Activated CD8-positive, alpha-beta memory T cell treated with anti-CD3 and anti-CD28 coated beads for 1 hour (primary cell): ENCODE data around the gene MIF4GD.
"Not testable (repeated sequence)": the region's sequence is repeated elsewhere in the genome, so short reads cannot be mapped to it uniquely, and the experiment has no call there.

Experiments
- DNase-seq, 2 donors: peaks; one replicate each; pipeline ENCODE4 v3.0.0-alpha.2; 2020; ENCODE audit warnings: low read depth in 1 of 2; ENCODE audit errors: extremely low read depth in 1 of 2

MIF4GD gene

GRCh38 chr17:75261336-75262111, 9.5 kb downstream of the MIF4GD start, which contains the start of the genes GGA3 and MRPS7:
TSS of gene GGA3 (minus strand) at chr17:75261606. CDS start at chr17:75261587, 19 bp downstream.
TSS of gene MRPS7 (plus strand) at chr17:75261879. CDS start at chr17:75261901, 22 bp downstream.
- peak; percentile 91 to 92 for DNase-seq

- DNase-seq, result no peak
Observed at GRCh38 chr17:75260641-75261335, 10.2 kb downstream of the MIF4GD start.

DNA sequence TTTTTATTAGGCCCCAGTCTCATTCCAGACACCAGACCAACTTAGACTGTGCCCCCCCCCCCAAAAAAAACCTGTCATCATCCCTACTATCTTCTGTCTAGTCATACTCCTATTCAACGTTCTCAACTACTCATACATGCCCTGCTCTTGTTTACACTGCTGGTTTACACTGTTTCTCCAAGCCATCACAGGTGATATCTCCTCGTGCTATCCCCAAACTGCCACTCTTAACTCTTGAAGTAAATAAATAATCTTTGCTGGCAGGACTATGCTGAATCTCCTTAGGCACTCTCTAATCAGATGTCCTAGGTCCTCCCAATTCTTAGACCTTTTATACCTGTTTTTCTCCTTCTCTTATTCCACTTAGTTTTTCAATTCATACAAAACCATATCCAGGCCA, 13.8 kb downstream of the MIF4GD start:
- not testable (repeated sequence) for DNase-seq

DNA sequence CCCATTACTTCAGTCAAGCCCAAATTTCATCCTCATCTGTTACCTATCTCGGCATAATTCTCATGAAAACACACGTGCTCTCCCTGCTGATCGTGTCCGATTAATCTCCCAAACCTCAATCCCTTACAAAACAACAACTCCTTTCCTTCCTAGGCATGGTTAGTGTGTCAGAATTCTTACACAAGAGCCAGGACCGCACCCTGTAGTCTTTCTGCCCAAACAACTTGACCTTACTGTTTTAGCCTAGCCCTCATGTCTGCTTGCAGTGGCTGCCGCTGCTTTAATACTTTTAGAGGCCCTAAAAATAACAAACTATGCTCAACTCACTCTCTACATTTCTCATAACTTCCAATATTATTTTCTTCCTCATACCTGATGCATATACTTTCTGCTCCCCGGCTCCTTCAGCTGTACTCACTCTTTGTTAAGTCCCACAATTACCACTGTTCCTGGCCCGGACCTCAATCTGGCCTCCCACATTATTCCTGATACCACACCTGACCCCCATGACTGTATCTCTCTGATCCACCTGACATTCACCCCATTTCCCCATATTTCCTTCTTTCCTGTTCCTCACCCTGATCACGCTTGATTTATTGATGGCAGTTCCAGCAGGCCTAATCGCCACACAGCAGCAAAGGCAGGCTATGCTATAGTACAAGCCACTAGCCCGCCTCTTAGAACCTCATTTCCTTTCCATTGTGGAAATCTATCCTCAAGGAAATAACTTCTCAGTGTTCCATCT, 14.9 kb downstream of the MIF4GD start:
- DNase-seq, result not testable (repeated sequence)

DNA sequence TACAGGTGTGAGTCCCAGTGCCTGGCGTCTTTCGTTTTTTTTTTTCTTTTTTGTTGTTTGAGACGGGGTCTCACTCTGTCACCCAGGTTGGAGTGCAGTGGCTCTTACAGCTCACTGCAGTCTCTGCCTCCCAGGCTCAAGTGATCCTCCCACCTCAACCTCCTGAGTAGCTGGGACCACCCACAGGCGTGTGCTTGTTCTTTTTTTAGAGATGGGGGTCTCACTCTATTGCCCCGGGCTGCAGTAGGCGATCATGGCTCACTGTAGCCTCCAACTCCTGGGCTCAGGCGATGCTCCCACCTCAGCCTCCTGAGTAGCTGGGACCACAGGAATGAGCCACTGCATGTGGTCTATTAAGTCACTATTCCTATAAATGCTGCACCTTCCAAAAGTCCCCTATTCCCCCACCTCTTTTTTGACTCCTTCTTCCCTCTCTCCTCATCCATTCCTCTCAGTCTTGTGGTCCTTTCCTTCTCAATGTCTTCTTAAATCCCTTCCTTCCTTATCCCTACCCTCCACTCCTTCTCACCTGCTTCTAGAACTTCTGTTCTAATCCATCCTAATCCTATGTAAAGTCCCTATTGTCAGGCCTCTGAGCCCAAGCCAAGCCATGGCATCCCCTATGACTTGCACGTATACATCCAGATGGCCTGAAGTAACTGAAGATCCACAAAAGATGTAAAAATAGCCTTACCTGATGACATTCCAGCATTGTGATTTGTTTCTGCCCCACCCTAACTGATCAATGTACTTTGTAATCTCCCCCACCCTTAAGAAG, 18.8 kb downstream of the MIF4GD start:
- no peak for DNase-seq

GRCh38 chr17:75250009-75250471, 21.0 kb downstream of the MIF4GD start:
- DNase-seq, result peak in 1 of 2 donors; percentile 43

- no peak for DNase-seq
Observed at GRCh38 chr17:75249564-75249963, 21.5 kb downstream of the MIF4GD start.

DNA sequence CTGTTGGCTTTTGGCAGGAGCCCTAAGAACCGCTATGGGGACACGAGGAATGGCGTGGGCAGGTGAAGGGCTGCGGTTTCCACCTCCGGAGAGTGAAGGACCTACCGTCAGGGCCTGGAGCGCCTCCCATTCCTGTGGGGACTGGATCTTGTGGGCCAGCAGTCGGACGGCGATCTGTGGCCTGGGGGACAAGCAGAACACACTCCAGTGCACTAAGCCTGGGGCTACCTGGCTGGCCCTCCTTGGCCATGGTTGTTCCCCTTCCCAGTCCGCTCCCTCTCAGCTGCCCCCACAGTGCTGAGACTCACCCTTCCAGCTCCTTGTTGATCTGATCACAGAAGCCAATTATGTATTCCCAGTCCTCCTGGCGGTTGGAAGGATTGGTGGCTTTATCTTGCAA, 24.6 kb downstream of the MIF4GD start:
- DNase-seq, result no peak

DNA sequence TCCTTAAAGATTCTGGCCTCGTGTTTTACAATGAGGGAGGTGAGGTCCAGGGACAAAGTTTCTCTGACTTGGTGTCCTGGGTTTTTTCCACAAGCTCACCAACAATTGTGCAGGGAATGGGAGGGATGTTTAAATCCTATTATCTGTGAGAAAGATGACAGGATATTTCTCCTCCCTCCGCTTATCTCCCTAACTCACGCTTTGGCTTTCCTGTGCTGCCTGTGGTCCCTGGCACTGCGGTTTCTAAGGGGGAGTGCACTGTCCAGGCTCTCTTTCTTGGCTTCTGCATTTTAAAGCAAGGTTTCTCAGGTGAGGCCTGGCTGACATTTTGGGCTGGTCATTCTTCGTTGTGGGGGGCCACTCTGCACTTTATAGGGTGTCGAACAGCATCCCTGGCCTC, 26.0 kb downstream of the MIF4GD start:
- DNase-seq, result no peak

- DNase-seq, result no peak
Observed at GRCh38 chr17:75244133-75244866, 26.7 kb downstream of the MIF4GD start.

GRCh38 chr17:75242461-75243042, 28.5 kb downstream of the MIF4GD start:
- DNase-seq, result no peak

DNA sequence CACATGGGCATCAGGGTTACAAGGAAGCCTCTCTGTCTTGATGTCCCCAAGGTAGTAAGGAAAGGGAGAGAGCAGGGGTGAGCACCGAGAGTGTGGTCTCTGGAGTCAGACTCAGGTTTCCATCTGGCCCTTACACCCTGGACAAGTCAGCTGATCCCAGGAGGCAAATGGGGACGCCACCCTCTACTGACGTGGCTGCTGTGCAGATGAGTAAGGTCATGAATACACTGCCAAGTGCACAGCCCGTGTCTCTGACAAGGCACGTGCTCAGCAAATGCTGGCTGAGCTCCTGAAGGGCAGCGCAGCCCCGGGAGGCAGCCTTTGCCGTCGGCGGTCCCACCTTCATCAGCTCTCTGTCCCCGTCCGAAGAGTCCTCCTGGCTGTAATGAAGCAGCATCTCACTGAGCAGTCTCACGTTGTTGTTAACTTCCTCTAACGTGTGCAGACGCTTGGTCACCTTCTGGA, 29.0 kb downstream of the MIF4GD start:
- DNase-seq, result no peak

DNA sequence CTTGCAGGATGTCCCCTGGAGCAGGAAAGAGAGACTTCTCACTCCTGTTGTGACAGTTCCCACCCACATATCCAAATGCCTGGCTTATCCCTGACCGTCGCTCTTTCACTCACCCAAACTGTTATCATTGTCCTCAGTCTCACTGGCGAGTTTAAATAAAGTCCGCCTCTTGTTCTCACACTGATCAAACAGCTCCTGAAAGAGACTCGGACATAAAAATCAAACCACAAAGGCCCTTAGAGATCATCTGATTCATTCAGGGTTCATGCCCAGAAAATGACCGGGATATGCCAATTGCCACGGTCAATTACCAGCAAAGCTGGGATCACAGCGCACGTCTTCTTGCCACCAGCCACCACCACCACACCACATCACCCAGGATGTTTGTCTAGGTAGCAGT, 29.5 kb downstream of the MIF4GD start:
- DNase-seq, result no peak

- no peak for DNase-seq
Observed at GRCh38 chr17:75241143-75241430, 29.9 kb downstream of the MIF4GD start.

- DNase-seq, result no peak
Observed at GRCh38 chr17:75240394-75241142, 30.5 kb downstream of the MIF4GD start.

- DNase-seq, result no peak
Observed at GRCh38 chr17:75239778-75240393, 31.1 kb downstream of the MIF4GD start.

GRCh38 chr17:75239214-75239613, 31.8 kb downstream of the MIF4GD start:
- DNase-seq, result no peak

GRCh38 chr17:75238684-75239191, 32.3 kb downstream of the MIF4GD start:
- DNase-seq, result peak in 1 of 2 donors; percentile 43
